GM19099 (cell line): ENCODE results near the gene FGD2.

Experiments used
- POLR2A ChIP-seq: IDR thresholded peaks from 3 replicates; pipeline ENCODE4 v1.6.1; 2011; ENCODE audit warnings: low read depth; ENCODE audit not compliant: insufficient read length; ENCODE audit errors: extremely low read depth

The FGD2 gene

DNA sequence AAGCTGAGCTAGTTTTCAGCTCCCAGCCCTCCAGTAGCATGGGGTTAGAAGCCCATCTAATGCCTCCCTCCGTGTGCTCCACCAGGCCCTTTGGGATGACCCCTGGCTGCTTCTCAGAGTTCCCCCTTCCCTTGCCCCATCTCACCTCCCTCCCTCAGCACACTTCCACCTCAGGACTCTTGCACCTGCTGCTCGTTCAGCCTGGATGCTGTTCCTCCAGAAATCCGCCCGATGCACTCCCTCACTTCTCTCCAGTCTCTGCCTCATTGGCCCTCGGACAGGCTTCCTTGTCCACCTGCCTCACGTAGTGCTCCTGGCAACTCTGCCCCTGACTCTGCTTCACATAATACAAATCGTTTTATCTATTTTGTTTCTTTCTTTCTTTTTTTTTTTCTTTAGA lies 26.8 kb downstream of the FGD2 start:
- TF ChIP-seq POLR2A = no peak

DNA sequence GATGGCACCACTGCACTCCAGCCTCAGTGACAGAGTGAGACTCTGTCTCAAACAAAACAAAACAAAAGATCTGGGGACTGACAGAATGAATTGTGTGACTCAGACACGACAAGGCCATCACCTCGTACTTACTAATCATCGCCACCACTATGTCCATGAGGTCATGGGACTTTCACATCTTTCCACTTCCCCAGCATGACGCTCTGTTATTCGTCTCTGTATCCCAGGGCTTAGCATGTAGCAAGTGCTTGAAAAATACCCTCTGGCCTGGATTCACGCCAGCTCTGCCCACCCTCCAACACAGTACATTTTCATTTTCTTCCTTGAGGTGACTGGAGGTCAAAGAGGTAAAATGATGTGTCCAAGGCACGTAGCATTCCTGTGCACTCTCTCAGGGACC lies 27.8 kb downstream of the FGD2 start:
- TF ChIP-seq POLR2A = no peak

DNA sequence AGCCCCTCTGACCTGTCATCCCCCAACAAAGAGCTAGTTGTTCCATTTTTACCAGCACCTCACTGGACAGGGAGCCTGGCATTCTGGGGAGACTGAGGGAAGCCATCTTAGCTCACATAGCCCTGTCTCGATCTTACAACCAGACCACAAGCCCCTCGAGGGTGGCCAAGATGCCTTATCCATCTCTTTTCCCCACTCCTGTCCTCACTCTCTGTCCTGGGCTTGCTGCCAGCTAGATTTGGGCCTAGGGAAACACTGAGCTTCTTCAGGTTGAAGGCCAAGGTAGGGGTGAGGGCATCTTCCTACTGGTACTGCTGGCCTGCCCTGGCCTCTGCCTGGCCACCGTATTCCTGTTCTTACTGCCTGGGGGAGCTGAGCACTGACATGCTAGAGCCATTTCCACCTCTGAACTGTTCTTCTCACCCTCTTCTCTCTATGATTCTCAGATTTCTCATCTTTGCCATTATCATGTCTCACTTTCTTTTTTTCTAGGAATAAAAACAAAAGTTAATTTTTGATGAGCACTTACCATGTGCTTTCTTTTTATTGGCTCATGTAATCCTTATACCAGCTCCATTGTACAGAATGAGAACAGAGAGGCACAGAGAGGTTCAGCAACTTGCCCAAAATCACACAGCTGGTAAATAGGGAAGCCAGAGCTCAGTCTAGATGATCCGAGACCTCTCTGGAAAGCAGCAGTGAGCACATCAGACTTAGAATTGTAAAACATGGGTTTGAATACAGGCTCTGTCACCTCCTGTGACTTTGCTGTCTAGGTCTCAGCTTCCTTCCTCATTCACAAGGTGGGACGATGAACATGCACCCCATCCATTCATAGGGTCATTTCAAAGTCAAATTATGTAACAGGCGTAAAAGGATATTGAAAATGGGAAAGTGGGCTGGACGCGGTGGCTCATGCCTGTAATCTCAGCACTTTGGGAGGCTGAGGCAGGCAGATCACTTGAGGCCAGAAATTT lies 28.7 kb downstream of the FGD2 start:
- TF ChIP-seq POLR2A = no peak

DNA sequence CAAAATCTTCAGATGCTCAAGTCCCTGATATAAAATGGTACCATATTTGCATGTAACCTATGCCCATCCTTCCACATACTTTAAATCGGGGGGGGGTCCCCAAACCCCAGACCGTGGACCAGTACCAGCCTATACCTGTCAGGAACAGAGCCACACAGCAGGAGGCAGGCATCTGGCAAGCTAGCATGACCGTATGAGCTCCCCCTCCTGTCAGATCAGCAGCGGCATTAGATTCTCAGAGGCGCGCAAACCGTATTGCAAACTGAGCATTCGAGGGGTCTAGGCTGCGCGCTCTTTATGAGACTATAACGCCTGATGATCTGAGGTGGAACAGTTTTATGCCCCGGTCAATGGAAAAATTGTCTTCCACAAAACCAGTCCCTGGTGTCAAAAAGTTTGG lies 30.7 kb downstream of the FGD2 start:
- TF ChIP-seq POLR2A = no peak

GRCh38 chr6:37038292-37039198 lies 33.1 kb downstream of the FGD2 start:
- no peak for TF ChIP-seq POLR2A

GRCh38 chr6:37039958-37040357 lies 34.5 kb downstream of the FGD2 start:
- no peak for TF ChIP-seq POLR2A

GRCh38 chr6:37041521-37041920 lies 36.1 kb downstream of the FGD2 start:
- no peak for TF ChIP-seq POLR2A

GRCh38 chr6:37042150-37042549 lies 36.7 kb downstream of the FGD2 start:
- TF ChIP-seq POLR2A = no peak

DNA sequence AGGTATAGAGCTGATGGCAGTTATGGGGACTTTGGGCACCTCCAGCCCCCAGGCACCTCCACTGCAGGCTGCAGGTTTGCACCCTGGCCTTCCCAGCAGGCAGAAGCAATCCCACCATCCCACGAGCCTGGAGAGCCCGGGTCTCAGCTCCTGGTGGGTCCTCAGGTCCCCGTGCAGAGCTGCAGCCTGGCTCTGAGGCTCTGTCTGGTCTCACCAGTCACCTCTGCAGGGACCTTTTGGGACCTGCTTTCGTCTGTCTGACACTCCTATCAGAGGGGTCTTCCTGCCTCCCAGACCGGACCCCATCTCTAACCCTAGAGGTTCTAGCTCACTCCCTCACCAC lies 41.9 kb downstream of the FGD2 start:
- no peak for TF ChIP-seq POLR2A

GRCh38 chr6:37047689-37048402 lies 42.4 kb downstream of the FGD2 start:
- TF ChIP-seq POLR2A = no peak

- TF ChIP-seq POLR2A = no peak
Observed at GRCh38 chr6:37048403-37048850, 43.0 kb downstream of the FGD2 start.

GRCh38 chr6:37048851-37049757 lies 43.6 kb downstream of the FGD2 start:
- TF ChIP-seq POLR2A = no peak

DNA sequence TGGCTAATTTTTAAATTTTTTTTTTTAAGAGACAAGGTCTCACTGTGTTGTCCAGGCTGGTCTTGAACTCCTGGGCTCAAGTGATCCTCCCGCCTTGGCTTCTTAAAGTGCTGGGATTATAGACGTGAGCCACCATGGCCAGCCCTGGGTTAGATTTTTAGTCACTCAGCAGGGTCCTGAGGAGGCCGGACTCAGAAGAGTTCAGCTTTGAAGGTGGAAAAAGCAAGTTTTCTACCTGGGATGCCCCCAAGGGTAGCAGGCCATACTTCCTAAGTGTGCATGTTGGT lies 44.2 kb downstream of the FGD2 start:
- TF ChIP-seq POLR2A = no peak
